GM13976 (cell line): ENCODE results near the gene SGMS2.

Experiments
- DNase-seq: peaks from one replicate; pipeline ENCODE4 v3.0.0; 2012; ENCODE audit warnings: low spot score
- in situ Hi-C: fragments of 300-500 bp; cut with MboI; formaldehyde crosslinking; loops from one replicate; pipeline ENCODE4 v1.12.0; 2022; ENCODE audit warnings: low sequenced_read_pairs, mixed read lengths, inconsistent platforms; ENCODE audit not compliant: unreplicated experiment
- TF ChIP-seq, protein P1 (sequence below): IDR thresholded peaks from 2 replicates; pipeline ENCODE4 v1.5.1; 2012; ENCODE audit warnings: borderline replicate concordance, mild to moderate bottlenecking; ENCODE audit not compliant: insufficient read depth; ENCODE audit errors: extremely low read depth, missing control alignments, control extremely low read depth

SGMS2 gene

DNA sequence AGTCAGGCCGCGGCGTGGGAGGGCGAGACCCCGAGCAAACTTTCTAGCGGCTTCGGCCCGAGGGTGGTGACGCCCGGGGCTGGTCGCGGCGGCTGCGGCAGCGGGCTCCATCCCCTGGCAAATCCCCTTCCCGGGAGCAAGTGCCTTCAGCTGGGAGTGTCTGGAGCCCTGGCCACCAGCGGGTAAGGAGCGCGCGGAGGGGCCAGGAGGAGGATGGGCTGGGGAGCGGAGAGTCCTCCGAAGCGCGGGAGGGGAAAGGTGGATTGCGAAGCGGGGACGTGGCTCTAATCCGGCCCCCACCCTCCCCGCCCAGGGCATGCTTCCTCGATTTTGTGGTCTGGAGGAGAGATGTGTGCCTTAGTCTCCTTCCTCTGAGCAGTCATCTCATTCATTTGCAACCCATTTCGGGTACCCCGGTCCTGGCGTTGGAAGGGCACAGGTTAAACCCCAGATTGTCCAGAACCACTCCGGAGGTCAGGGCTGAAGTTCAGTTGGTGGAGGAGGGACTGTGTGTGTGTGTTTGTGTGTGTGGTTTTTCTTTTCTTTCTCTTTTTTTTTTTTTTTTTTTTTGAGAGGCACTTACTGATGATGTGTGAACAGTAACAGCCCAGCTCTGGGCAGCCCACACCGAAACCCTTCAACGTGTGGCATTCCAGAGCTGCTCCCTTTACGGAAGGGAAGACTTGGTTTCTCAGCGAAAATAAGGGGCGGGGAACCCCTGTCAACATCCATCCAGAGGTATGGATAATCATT, 516 bp downstream of the SGMS2 start:
- no peak for DNase-seq
- in situ Hi-C loops: no loop called here
- TF ChIP-seq, protein P1, sequence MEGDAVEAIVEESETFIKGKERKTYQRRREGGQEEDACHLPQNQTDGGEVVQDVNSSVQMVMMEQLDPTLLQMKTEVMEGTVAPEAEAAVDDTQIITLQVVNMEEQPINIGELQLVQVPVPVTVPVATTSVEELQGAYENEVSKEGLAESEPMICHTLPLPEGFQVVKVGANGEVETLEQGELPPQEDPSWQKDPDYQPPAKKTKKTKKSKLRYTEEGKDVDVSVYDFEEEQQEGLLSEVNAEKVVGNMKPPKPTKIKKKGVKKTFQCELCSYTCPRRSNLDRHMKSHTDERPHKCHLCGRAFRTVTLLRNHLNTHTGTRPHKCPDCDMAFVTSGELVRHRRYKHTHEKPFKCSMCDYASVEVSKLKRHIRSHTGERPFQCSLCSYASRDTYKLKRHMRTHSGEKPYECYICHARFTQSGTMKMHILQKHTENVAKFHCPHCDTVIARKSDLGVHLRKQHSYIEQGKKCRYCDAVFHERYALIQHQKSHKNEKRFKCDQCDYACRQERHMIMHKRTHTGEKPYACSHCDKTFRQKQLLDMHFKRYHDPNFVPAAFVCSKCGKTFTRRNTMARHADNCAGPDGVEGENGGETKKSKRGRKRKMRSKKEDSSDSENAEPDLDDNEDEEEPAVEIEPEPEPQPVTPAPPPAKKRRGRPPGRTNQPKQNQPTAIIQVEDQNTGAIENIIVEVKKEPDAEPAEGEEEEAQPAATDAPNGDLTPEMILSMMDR: no peak

DNA sequence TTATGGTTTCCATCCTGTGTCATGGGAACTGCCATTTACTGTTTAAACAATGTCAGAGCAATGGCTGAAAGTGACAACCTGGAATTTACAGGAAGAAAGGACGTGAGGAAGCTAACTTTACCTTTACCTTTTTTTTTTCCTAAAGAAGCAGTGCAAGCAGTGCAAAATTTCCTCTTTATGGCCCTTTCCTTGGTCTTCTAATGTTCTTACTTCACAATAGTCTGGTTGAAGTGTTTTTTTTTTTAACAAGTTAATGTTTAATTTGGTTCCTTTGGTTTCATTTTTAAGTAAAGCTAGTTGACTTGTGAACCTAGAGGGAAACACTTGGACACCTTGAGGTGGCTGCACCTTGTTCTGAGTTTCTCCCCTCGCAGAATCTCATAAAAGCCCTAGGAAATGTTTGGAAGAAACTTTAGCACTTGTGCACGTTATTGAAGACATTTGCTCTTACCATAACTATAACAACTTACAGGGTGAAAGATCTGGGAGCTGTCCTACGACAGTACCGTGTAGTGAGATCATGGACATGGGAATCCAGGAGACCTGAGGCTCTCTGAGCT, 1.8 kb downstream of the SGMS2 start:
- TF ChIP-seq, protein P1: no peak
- DNase-seq: no peak
- in situ Hi-C loops: no loop called here

DNA sequence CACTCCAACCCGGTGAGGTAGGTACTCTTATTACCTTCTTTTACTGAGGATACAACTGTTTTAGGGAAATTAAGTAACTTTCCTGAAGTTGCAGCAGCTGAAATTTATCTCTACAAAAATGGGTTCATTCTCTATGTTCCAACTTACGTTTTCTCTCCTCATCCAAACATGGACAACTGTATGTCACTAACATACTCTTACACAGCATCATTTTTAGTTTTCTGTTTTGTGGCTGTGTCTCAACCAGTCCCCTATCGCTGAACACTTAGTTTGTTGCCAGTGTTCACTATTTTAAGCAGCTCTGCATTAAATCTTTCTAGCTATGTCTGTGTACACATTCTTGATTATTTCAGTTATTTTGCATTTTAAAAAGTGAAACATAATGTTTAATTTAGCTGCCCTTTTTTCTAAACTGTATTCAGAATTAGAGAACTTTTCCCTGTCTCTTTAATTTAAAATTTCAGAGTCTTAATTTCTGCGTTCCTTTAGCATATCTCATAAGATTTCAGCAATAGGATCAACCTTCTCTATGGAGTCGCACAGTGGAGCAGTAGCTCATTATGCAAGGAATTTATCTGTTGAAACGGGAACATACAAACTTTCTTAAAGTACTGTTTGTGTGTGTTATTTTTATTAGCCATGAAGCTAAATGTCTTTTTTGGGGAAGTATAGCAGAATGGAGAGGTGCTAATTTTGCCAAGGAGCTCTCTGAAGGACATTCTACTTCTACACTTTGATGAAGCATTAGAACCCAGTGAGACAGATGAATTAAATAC, 3.8 kb downstream of the SGMS2 start:
- in situ Hi-C loops: no loop called here
- TF ChIP-seq, protein P1: no peak

DNA sequence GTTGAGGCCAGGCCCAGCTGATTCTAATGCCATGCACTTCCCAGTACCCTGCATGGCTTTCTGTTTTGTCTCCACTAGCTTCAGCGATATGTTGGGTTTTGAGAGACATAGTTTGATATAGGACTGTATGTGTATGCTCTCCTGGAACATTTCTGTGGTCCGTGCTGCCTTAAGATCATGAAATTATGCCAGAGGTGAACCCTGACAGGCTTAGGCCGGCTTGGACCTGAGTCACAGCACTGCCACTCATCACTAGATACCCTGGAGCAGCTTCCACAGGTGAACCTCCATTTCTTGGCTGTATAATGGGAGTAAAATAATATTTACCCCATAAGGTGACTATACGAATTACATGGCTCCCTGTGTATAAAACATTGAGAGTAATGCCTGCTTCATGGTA, 6.4 kb downstream of the SGMS2 start:
- DNase-seq: no peak
- in situ Hi-C loops: no loop called here
- TF ChIP-seq, protein P1: no peak

More for the DNA sequence above, 3.8 kb downstream of the SGMS2 start:
- DNase-seq: no peak

DNA sequence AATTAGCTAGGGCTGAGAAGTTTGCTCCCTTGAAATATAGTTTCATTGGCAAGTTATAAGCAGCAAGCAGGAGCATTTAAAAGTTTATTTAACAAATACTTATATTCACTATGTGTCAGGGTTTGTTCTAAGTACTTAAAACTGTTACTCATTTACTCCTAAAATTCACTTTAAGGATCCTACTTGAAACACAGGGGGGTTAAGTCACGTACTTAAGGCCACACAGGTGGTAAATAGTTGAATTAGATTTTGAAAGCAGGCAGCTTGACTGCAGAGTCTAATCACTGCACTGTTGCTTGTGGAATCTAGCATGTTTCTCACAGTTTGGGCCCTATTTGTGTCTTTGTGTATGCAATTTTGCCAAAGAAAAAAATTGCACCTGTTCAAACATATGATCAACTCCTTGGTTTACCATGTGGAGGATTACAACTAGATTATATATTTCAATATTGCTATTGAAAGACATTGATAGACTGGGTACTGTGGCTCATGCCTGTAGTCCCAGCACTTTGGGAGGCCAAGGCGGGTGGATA, 7.6 kb downstream of the SGMS2 start:
- TF ChIP-seq, protein P1: no peak
- in situ Hi-C loops: no loop called here
- no peak for DNase-seq

DNA sequence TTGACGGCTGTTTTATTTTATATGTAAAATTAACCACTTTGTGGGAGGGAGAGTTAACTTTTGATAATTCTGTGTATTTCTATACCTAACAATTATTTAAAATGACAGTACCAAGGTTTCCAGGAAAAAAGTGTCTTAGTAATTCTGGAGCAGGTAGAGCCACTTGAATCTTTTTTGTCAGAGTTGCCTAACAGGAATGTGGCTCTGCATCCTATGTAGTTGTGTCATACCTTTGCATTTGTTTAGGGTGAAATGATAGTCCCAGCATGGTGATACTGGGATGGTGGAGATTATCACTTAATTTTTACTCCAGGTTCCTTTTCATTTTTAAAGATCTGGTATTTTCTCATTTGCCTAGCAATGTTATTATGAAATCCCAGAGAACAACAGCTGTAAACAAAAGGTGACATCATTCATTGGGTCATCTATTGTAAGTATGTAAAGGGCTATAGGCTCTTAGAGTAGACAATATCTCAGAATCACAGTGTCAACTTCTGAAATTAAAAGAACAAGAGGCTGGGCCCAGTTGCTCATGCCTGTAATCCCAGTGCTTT, 9.6 kb downstream of the SGMS2 start:
- in situ Hi-C loops: no loop called here
- no peak for DNase-seq
- TF ChIP-seq, protein P1: no peak
